Epidermal melanocyte (primary cell): ENCODE measurements around the gene CNST.

Experiments used
- DNase-seq: peaks from one replicate; pipeline ENCODE4 v3.0.0; 2011; ENCODE audit warnings: low spot score; ENCODE audit not compliant: insufficient read length

Gene CNST

GRCh38 chr1:246566128-246566812 lies at the start of gene CNST, which contains the start of gene TFB2M:
TSS of gene CNST (plus strand) at chr1:246566456. CDS start at chr1:246591563, 25,107 bp downstream.
TSS of gene TFB2M (minus strand) at chr1:246566261. CDS start at chr1:246566138, 123 bp downstream.
- peak; percentile 92 for DNase-seq

- DNase-seq: no peak
Observed at GRCh38 chr1:246517391-246517790, 48.9 kb upstream of the CNST start.

- DNase-seq: no peak
Observed at GRCh38 chr1:246518456-246519205, 47.6 kb upstream of the CNST start.

- DNase-seq: no peak
Observed at GRCh38 chr1:246519514-246519913, 46.7 kb upstream of the CNST start.

- DNase-seq: no peak
Observed at GRCh38 chr1:246526380-246526779, 39.9 kb upstream of the CNST start.

GRCh38 chr1:246526915-246527314 lies 39.3 kb upstream of the CNST start:
- DNase-seq: no peak

GRCh38 chr1:246527402-246528088 lies 38.7 kb upstream of the CNST start:
- DNase-seq: no peak

GRCh38 chr1:246528933-246529731 lies 37.1 kb upstream of the CNST start:
- no peak for DNase-seq

- no peak for DNase-seq
Observed at GRCh38 chr1:246530482-246530881, 35.8 kb upstream of the CNST start.

- no peak for DNase-seq
Observed at GRCh38 chr1:246532519-246532918, 33.7 kb upstream of the CNST start.

GRCh38 chr1:246533371-246533905 lies 32.8 kb upstream of the CNST start:
- no peak for DNase-seq

GRCh38 chr1:246534114-246534513 lies 32.1 kb upstream of the CNST start:
- no peak for DNase-seq

GRCh38 chr1:246537441-246537840 lies 28.8 kb upstream of the CNST start:
- no peak for DNase-seq

- DNase-seq: no peak
Observed at GRCh38 chr1:246537887-246538286, 28.4 kb upstream of the CNST start.

GRCh38 chr1:246540738-246541491 lies 25.3 kb upstream of the CNST start:
- no peak for DNase-seq

GRCh38 chr1:246544001-246544400 lies 22.3 kb upstream of the CNST start:
- no peak for DNase-seq

GRCh38 chr1:246549665-246550064 lies 16.6 kb upstream of the CNST start:
- DNase-seq: no peak

- DNase-seq: no peak
Observed at GRCh38 chr1:246550402-246550801, 15.9 kb upstream of the CNST start.

GRCh38 chr1:246552110-246552509 lies 14.1 kb upstream of the CNST start:
- DNase-seq: no peak

GRCh38 chr1:246554201-246554600 lies 12.1 kb upstream of the CNST start:
- no peak for DNase-seq
